COLO668 (cell line): ENCODE data around the gene SPTLC1.
"Not testable (repeated sequence)": the region's sequence is repeated elsewhere in the genome, so short reads cannot be mapped to it uniquely, and the experiment has no call there.

ENCODE experiments used
- DNase-seq: peaks from one replicate; lab custom pipeline; 2025; ENCODE audit not compliant: unreplicated experiment; lab: John Stamatoyannopoulos, UW

The SPTLC1 gene

DNA sequence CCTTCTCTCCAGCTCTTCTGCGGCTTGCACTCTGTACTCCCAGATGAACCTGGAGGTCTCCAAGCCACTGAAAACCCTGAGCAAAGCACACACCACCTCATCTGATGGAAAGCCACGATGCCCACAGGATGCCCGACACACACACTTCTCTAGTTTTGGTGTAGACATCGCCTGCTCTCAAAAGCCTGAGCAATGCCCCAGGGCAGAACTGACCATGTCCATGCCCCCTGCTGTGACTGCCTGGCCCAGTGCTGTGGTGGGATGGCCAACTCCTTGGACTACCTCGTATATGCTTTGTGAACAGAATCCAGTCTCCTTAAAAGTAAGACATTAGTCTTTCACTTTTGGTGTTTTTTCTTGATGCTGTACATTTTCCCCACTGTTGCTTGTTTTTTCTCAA lies 81.2 kb downstream of the SPTLC1 start:
- DNase-seq = no peak

DNA sequence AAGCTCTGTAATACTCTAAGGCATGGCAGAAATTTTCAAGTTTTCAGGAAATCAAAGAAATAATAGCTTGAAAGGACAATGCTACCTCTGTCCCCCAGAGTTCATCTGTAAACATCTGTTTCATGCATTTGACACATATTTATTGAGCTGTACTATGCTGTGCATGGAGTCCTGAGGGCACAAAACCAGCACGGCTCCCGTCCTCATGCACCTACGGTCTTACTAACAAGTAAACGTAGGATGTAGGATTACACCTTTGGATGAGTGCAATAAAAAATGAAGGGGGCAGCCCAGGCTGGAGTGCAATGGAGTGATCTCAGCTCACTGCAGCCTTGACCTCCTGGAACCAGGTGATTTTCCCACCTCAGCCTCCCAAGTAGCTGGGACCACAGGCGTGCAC lies 81.9 kb downstream of the SPTLC1 start:
- no peak for DNase-seq

DNA sequence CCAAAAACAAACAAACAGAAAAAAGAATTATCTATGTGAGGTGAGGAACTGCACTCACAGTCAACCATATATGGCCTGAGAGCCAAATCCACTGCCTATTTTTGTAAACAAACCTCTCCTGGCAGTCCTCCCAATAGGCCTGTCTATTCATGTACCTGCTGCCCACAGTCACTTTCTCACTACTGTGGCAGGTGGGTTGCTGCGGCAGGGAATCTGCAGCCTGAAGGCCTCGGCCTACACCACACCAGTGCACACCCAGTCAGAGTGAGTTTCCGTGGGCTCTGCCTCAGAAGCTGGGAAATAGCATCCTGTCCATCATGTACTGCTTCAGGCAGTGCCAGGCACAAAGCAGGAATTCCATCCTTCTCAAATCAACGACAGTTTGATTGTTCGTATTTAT lies 82.3 kb downstream of the SPTLC1 start:
- no peak for DNase-seq

DNA sequence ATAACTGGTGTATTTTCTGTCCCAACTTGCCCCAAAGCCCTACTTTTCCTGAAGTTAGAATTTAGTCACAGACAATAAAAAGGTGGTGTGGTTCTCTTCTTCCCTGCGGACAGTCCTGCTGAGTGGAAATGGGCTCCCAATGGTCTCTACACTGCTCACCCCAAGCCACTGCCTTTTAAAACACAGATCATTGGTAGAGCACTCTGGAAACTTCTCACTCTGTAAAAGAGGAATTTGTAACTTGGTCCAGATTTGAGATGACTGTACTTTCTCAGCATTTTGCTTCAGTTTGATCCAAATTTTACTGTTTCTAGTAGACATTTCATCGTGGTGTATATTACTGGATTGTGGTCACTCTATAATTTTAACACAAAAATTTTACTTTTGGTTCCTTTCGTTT lies 84.8 kb downstream of the SPTLC1 start:
- DNase-seq = no peak

DNA sequence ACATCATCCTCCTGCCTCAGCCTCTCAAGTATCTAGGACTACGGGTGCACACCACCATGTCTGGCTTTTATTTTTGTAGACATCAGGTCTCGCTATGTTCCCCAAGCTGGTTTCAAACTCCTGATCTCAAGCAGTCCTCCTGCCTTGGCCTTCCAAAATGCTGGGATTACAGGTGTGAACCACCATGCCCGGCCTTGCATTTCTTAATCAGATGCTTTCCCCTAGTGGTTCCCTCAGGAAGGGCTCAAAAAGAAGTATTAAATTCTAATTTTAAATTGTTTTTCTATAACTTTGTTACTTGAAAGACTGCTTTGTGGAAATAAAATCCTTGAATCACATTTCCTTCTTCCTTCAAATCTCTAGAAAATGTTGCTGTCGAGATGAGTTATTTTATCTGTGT lies 85.7 kb downstream of the SPTLC1 start:
- no peak for DNase-seq

DNA sequence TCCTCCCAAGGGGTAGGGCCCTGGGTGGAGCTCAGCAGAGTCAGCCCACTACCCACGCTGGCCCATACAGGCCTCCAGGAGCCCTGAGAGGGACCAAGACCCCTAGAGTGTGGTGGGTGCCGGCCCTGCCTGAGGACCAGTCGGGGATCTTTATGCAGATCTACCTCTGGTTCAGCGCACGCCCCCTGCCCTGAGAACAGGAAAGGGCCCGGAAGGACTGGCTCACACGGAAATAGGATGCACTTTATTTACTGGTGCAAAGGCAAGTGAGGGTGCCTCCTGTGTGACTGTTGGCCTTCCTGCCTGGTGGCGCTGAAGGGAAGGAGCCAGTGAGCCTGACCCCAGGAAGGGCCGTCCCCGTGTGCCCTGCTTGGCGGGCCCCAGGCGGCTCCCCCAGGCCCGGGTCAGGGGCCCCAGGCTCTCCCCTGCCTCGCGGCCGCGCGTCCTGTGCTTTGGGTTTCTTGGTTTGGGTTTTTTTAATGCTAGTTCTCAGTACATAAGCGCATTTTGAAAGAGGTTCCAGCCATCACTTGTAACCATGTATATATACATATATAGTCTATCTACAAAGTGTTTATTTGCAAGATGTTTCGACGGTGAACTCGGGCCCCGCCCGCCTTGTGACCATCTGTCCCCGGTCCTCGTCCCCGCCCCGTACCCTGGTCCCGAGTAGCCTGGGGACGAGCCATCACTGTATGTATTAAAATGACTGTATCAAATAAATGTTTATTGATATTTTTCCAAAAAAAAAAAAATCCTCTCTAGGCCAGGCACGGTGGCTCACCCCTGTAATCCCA lies 88.8 kb downstream of the SPTLC1 start:
- no peak for DNase-seq

DNA sequence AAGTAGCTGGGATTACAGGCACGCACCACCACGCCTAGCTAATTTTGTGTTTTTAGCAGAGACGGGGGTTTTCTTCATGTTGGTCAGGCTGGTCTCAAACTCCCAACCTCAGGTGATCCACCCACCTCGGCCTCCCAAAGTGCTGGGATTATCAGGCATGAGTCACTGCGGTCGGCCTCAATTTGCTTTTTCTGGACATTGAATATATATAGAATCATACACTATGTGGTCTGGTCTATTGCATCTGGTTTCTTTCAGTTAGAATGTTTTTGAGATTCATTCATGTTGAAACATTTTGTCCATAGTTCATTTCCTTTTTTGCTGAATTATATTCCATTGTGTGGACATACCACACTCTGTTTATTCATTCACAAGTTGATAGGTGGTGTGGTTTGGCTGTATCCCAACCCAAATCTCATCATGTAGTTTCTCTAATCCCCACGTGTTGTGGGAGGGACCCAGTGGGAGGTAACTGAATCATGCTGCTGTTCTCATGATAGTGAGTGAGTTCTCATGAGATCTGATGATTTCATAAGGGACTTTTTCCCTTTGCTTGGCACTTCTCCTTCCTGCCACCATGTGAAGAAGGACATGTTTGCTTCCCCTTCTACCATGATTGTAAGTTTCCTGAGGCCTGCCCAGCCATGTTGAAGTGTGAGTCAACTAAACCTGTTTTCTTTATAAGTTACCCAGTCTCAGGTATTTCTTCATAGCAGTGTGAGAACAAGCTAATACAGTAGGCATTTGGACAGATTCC lies 93.2 kb downstream of the SPTLC1 start:
- not testable (repeated sequence) for DNase-seq

DNA sequence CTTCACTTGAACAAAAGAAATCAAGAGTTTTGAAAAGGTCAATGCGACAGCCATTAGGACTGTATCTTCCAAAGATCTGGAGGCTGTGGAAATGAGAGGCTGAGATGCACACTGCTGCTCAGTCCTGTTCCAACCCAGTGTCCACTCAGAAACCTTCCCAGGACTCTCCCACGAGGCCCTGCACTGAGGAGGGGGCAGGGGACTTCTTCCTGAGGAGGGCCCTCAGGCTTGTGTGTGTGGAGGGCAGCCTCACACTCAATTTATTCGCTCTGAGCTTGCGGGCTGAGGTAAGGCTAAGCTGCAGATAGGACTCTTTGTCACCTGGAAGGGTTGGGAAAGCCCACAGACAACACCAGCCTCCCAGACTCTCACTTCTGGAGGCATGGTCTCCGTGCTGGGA lies 95.6 kb downstream of the SPTLC1 start:
- DNase-seq = no peak

DNA sequence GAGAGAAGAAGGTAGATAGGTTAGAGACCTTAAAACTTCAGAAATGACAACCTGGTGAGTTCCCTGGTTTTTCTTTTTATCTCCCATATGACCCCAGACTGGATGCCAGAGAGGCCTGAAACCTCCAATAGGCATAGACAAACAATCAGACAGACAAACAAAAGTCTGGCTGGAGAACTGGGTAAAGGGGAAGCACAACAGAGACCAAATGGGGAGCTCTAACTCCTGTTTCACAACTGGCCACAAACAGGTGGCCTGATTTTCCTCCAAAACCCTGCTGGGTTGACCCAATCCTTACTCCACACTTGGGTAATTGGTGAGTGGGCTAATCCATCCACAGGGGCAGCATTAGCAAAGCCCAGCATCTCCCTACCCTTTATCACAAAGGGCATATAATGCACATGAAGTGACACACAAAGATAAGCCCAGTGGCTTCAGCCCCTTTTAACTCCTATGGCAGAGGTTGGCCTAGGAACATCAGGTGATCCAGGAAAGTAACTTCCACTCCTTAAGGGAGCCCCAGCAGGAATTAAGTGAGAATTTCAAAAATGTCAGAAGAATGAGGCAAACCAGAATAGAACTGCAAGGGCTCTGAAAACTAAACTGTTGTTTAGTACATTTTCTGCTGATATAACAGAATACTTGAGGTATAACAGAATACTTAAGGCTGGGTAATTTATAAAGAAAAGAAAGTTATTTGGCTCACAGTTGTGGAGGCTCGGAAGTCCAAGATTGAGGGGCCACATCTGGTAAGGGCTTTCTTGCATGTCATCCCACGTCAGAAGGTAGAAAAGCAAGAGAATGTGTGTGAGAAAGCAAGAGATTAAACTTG lies 104.3 kb downstream of the SPTLC1 start:
- DNase-seq = no peak

DNA sequence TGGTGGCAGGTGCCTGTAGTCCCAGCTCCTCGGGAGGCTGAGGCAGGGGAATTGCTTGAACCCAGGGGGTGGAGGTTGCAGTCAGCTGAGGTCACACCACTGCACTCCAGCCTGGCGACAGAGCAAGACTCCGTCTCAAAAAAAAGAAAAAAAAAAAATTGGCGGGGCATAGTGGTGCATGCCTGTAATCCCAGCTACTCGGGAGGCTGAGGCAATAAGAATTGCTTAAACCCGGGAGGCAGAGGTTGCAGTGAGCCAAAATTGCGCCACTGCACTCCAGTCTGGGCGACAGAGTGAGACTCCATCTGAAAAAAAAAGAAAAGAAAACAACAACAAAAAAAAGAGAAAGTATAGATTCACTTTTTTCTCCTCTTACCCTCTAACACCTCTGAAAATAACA lies 105.0 kb downstream of the SPTLC1 start:
- DNase-seq = not testable (repeated sequence)

DNA sequence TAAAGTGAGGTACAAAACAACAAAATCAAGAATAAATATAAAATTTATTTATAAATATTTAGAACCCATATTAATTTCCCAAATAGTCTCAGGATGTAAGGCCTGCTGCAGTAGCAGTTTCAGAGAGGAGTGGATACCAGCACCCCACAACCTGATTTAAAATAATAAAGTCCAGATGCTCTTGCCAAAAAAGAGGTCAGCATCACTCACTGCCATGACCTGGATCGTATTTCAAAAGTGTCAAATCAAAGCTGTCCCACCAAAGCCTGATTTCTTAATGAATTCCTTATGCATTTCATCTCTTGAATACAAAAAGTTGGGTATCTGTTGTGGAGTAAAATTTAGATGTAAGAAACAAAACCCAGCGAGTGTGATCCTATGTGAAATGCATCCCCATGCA lies 107.2 kb downstream of the SPTLC1 start:
- DNase-seq = no peak

DNA sequence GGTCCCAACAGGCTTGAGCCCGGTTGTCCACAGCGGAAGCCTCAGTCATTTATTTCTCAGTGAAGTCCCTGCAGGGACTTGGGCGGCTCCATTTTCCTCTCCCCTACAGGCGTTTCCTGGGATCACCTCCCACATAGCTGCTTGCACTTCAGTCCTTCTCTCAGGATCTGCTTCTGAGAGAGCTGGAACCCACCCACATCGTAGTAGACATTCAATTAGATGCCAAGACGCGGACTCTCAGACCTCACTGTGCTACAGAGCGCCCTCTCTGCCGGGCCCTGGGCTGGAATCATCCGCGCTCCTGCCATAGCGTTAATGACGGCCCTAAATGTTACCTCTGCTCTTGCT lies 111.2 kb downstream of the SPTLC1 start:
- no peak for DNase-seq

DNA sequence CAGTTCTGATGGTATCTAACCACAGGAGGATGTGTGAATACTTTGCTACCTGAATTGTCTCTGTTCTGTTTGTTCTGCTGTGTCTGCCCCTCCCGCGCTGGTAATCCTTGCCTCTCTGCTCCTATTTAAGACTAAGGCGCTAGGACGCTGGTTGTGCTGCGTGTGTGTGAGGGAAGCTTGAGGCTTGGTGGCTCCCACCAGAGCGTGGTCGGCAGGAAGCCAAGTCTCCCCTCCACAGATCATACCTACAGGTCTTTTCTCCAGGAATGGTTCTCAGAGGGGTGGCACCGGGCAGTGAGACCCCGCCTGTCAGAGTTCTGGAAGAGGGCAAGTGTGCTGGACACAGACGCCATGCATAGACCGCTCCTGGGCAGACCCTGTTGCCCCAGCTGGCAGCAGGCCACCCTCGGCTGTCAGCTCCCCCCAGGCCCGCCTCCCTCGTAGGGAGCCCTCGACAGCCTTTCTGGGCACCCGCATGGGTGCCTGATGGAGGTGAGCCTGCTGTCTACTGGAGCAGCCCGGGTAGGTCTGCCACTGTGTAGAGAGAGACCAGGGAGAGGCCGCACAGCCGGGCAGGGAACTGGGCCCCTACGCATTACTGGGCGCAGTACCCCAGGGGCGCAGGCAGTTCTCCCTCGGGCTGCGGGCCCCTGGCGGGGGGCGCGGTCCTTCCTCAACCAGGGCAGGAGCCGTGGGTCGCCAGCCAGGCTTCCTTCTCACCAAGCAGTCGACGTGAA lies 111.7 kb downstream of the SPTLC1 start:
- no peak for DNase-seq

DNA sequence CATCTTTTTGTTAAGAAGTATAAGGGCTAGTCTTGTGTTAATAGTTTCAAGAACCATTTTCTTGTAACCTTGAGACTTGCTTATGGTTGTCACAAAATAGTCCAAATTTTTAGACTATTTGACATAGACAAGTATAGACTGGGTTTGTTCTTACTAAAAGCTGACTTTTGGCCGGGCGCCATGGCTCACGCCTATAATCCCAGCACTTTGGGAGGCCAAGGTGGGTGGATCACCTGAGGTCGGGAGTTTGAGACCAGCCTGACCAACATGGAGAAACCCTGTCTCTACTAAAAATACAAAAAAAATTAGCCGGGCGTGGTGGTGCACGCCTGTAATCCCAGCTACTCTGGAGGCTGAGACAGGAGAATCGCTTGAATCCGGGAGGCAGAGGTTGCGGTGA lies 113.3 kb downstream of the SPTLC1 start:
- not testable (repeated sequence) for DNase-seq

DNA sequence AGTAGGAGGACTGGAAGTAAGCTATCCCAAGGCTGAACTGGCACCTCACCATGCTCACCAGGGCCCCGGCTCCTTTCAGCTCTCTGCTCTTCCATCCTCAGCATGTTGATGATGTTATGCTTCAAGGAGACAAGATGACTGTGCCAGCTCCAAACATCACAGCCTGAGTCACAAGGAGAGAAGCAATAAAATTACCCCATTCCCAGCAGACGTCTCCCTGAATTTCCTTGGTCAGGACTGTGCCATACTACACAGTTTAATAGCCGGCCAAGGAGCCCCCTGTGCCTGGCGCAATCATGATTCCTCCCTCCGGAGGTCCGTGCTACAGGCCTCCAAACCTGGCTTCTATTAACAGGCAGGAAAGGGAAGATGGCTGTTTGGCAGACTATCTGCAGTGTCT lies 114.0 kb downstream of the SPTLC1 start:
- DNase-seq = no peak

DNA sequence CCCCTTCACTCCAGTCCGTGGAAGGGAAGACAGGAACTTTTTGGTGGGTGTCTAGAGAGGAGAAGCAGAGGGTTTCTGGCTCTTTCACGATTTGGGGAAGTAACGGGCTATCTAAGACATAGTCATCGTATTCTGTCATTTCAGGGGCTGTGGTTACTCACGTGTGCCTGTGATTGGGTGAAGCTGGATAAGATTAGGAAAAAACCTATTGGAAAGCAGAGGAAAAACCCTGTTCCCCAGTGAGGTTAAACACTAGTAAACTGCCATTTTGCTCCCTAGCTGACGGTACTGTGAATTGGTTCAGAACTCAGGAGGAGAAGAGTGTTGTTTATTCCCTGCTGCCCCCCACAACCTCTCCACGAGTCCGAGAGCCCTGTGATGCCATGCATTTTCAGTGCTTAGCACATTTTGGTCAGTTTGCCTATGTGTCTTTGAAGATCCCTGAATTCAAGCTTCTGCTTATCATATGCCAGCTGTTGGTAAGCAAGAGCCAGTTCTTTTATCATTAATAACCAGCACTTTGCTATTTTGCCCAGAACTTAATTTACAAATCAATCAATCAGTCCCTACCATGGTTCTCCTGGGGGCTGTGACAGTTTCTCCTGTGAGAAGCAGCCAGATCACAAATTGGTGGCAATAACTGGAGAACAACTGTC lies 120.1 kb downstream of the SPTLC1 start:
- no peak for DNase-seq

DNA sequence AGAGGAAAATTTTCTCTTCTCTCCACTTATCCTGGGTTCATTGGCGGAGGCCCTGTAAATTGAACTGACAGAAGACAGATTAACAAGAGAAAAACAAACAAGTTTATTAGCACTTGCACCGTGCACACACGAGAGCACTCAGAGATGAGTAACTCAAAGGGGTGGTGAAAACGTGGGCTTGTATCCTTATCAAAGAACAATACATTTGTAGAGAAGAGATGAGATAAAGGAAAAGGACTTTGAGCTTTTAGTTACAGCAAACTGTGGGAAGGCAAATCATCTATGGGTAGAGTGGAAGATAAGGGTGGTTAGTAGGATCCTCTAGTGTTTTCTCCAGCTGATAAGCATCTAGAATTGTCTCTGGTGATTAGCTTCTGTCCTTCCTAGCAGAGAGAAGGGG lies 120.8 kb downstream of the SPTLC1 start:
- peak; percentile 35 for DNase-seq

DNA sequence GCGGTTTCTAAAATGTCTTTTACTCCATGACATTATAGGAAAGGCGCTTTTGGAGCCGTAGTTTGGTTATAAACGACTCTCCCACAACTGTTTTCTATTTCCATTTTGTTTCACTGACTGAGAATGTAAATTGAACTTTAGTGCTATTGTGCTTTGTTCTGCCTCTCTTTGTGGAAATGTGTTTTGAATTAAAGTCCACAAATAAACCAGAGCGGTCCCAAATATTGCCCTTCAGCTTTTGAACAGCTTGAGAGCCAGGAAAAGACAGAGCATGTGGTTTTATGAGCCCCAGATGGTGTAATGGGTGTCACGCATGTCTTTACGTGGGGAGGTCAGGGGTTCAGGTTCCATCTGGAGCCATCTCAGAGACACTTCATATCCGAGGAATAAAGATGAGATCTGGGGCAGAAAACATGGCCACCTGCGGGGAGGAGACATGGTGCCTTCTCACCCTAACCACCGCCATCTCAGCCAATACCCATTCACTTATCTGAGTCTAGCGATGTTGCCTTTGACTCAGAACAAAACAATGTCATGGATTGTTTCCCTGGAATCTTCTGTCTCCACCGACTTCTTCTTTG lies 122.7 kb downstream of the SPTLC1 start:
- no peak for DNase-seq

DNA sequence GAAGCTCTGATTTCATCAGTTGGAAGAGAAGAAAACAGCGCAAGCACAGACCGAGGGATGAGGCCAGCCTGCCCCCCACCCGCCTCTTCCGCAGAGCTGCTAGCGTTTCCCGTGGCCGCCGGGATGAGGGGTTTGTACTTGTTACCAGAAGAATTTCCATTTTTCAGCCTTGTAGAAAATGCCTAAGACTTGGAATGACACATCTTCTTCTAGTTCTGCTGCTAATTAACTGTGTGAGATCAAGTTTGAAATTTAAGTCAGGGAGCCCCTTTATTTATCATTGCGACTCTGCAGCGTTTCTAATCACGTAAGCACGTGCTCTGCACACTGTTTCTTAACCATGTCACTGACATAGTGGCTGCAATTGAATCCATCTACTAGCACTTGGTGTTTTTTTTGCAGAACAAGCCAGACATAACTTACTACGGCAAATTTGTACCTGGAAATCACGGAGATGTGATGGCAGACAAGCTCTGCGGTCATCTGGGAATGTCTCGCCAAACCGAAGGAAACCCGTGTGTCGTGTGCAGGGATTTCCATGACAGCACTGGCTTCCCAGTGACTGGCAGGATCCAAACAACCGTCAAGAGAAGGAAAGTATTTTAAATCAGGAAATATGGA lies 123.4 kb downstream of the SPTLC1 start:
- DNase-seq = no peak

DNA sequence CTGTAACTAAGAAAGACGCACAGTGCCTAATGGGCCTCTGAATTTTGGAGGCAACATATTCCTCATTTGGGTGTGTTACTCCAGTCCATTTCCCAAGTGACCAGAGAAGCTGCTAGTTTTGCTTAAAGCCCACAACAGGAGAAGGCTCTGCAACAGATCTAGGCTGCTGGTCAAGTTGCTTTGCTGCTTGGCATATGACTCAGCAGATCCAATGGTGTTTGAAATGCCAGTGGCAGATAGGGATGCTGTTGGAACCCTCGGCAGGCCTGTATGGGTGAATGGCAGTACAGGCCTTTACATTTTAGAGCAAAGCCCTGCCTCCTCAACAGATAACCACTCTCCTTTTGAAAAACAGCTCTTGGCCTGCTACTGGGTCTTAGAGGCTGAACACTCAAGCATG lies 129.0 kb downstream of the SPTLC1 start:
- DNase-seq = no peak
